ENCODE data around the gene UMPS.

UMPS gene

GRCh38 chr3:124764746-124765145 is 34.5 kb downstream of the UMPS start:
- DNase-seq = no peak

GRCh38 chr3:124765197-124765840 is 35.1 kb downstream of the UMPS start:
- no peak for DNase-seq

- DNase-seq = no peak
These were observed 36.2 kb downstream of the UMPS start for GRCh38 chr3:124766113-124767095.

- DNase-seq = no peak
These were observed 37.0 kb downstream of the UMPS start for GRCh38 chr3:124767264-124767663.

- DNase-seq = no peak
These were observed 37.4 kb downstream of the UMPS start for GRCh38 chr3:124767691-124768090.

- DNase-seq = no peak
These were observed 38.6 kb downstream of the UMPS start for GRCh38 chr3:124768812-124769211.

- DNase-seq = no peak
These were observed 39.2 kb downstream of the UMPS start for GRCh38 chr3:124769462-124769861.

GRCh38 chr3:124770336-124771082 is 40.3 kb downstream of the UMPS start:
- no peak for DNase-seq

GRCh38 chr3:124771083-124771445 is 40.8 kb downstream of the UMPS start:
- DNase-seq = no peak

GRCh38 chr3:124772081-124772831 is 42.0 kb downstream of the UMPS start:
- no peak for DNase-seq

- no peak for DNase-seq
These were observed 43.4 kb downstream of the UMPS start for GRCh38 chr3:124773351-124774326.

- no peak for DNase-seq
These were observed 44.1 kb downstream of the UMPS start for GRCh38 chr3:124774327-124774718.

- DNase-seq = no peak
These were observed 44.7 kb downstream of the UMPS start for GRCh38 chr3:124774841-124775402.

- DNase-seq = no peak
These were observed 45.6 kb downstream of the UMPS start for GRCh38 chr3:124775877-124776276.

- DNase-seq = no peak
These were observed 46.6 kb downstream of the UMPS start for GRCh38 chr3:124776856-124777255.

- no peak for DNase-seq
These were observed 47.7 kb downstream of the UMPS start for GRCh38 chr3:124777762-124778470.

- no peak for DNase-seq
These were observed 48.9 kb downstream of the UMPS start for GRCh38 chr3:124779116-124779515.

- DNase-seq = no peak
These were observed 49.5 kb downstream of the UMPS start for GRCh38 chr3:124779751-124780191.

- DNase-seq = no peak
These were observed 50.1 kb downstream of the UMPS start for GRCh38 chr3:124780356-124780755.

GRCh38 chr3:124780761-124781475 is 50.7 kb downstream of the UMPS start:
- no peak for DNase-seq

Data from activated naive CD4-positive, alpha-beta T cell treated with anti-CD3 and anti-CD28 coated beads, Interleukin-2, amount 50 U/mL, for 16 hours (primary cell).